GM21576 (cell line): ENCODE results near the gene NPHP1.
"Not testable (repeated sequence)": the region's sequence is repeated elsewhere in the genome, so short reads cannot be mapped to it uniquely, and the experiment has no call there.

Source experiments
- ATAC-seq: cut with Tn5 transposase; IDR thresholded peaks from one replicate; pipeline ENCODE4 v1.9.1; 2021; ENCODE audit warnings: mild to moderate bottlenecking, moderate library complexity; ENCODE audit not compliant: unreplicated experiment

The NPHP1 gene

GRCh38 chr2:110198016-110198415 is 6.8 kb downstream of the NPHP1 start:
- no peak for ATAC-seq

- ATAC-seq: no peak
These were observed 7.4 kb downstream of the NPHP1 start for GRCh38 chr2:110197452-110197851.

- ATAC-seq: not testable (repeated sequence)
These were observed 14.6 kb downstream of the NPHP1 start for GRCh38 chr2:110190169-110190568.

GRCh38 chr2:110182449-110182848 is 22.4 kb downstream of the NPHP1 start:
- ATAC-seq: no peak

- no peak for ATAC-seq
These were observed 24.8 kb downstream of the NPHP1 start for GRCh38 chr2:110180036-110180435.

- no peak for ATAC-seq
These were observed 31.3 kb downstream of the NPHP1 start for GRCh38 chr2:110173523-110173922.

GRCh38 chr2:110172506-110172905 is 32.3 kb downstream of the NPHP1 start:
- no peak for ATAC-seq

GRCh38 chr2:110170102-110170501 is 34.7 kb downstream of the NPHP1 start:
- ATAC-seq: no peak

- no peak for ATAC-seq
These were observed 37.4 kb downstream of the NPHP1 start for GRCh38 chr2:110167326-110168000.

GRCh38 chr2:110166266-110166665 is 38.5 kb downstream of the NPHP1 start:
- no peak for ATAC-seq

- no peak for ATAC-seq
These were observed 47.5 kb downstream of the NPHP1 start for GRCh38 chr2:110157153-110157793.

- not testable (repeated sequence) for ATAC-seq
These were observed 50.0 kb downstream of the NPHP1 start for GRCh38 chr2:110154828-110155227.

GRCh38 chr2:110154188-110154587 is 50.6 kb downstream of the NPHP1 start:
- not testable (repeated sequence) for ATAC-seq

GRCh38 chr2:110153416-110153815 is 51.4 kb downstream of the NPHP1 start:
- ATAC-seq: no peak

- ATAC-seq: no peak
These were observed 51.9 kb downstream of the NPHP1 start for GRCh38 chr2:110152943-110153342.

- ATAC-seq: no peak
These were observed 55.2 kb downstream of the NPHP1 start for GRCh38 chr2:110149330-110150220.

GRCh38 chr2:110146945-110147332 is 57.9 kb downstream of the NPHP1 start:
- ATAC-seq: no peak

- ATAC-seq: no peak
These were observed 58.4 kb downstream of the NPHP1 start for GRCh38 chr2:110146183-110146944.

GRCh38 chr2:110143982-110144381 is 60.8 kb downstream of the NPHP1 start:
- ATAC-seq: no peak

GRCh38 chr2:110140401-110140800 is 64.4 kb downstream of the NPHP1 start:
- no peak for ATAC-seq

GRCh38 chr2:110134025-110134424 is 70.8 kb downstream of the NPHP1 start:
- no peak for ATAC-seq
